ENCODE results near the gene MAPKAP1.
"Not testable (repeated sequence)": the region's sequence is repeated elsewhere in the genome, so short reads cannot be mapped to it uniquely, and the experiment has no call there.

MAPKAP1 gene

DNA sequence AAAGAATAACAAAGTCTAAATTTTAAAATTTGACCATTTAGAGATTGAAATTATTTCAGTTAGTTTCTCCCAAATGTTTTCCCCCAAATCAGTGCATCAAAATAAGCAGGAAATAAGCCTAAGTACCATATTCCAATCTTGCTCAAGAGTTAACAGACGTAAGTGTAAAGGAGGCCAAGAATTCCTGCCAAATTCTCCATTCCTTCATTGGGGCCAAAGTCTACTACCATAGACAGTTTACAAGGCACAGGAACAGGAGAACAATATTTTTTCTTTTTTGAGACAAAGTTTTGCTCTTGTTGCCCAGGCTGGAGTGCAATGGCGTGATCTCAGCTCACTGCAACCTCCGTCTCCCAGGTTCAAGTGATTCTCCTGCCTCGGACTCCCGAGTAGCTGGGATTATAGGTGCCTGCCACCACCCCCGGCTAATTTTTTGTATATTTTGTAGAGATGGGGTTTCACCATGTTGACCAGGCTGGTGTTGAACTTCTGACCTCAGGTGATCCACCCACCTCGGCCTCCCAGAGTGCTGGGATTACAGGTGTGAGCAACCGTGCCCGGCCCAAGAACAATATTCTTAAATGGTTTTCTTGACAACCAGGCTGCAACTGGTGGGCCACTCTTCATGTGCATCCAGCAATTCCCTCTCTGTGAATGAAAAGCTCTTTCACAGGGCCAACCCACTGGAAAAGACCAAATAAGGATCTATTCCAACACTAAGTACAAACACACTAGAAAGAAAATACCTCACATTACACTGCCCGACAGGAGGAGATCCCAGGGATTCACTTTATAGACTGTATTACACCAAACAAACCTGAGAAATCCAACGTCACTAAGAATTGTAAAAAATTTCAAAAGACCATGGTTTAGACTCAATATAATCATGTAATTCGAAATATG is 127.7 kb downstream of the MAPKAP1 start:
- Histone ChIP-seq H3K9me2 (replicated peaks; ENCODE audit: insufficient read depth, low read length) (no peaks in the 10 kb centered on the region), H3K9me3 (ENCODE audit: insufficient read depth, low read length) (peaks cover 4% of the 10 kb centered on the region; the same call in 1 of the 2 replicates), H3F3A (ENCODE audit: insufficient read depth) (peaks cover 4% of the 10 kb centered on the region; the same call in 1 of the 2 replicates), H2AFZ (ENCODE audit: low read depth, low read length, severe bottlenecking) (no peak overlapping the region), H3K36me3 (ENCODE audit: low read length) (peaks cover 5% of the 10 kb centered on the region; the same call in 1 of the 2 replicates), H3K4me3 (ENCODE audit: insufficient read depth, low read length, poor library complexity, severe bottlenecking) (no peak overlapping the region), H3K79me2 (ENCODE audit: insufficient read depth, low read length) (no peaks in the 10 kb centered on the region), H3K9ac (ENCODE audit: low read length) (no peak overlapping the region), H3K4me2 (ENCODE audit: low read depth, low read length, poor library complexity, severe bottlenecking) (no peak overlapping the region), H3K27ac (ENCODE audit: low read depth, low read length) (no peak overlapping the region), H3K27me3 (ENCODE audit: low read length) (no peaks in the 10 kb centered on the region), H4K20me1 (ENCODE audit: low read depth, low read length) (no peaks in the 10 kb centered on the region)
- TF ChIP-seq, protein P1, sequence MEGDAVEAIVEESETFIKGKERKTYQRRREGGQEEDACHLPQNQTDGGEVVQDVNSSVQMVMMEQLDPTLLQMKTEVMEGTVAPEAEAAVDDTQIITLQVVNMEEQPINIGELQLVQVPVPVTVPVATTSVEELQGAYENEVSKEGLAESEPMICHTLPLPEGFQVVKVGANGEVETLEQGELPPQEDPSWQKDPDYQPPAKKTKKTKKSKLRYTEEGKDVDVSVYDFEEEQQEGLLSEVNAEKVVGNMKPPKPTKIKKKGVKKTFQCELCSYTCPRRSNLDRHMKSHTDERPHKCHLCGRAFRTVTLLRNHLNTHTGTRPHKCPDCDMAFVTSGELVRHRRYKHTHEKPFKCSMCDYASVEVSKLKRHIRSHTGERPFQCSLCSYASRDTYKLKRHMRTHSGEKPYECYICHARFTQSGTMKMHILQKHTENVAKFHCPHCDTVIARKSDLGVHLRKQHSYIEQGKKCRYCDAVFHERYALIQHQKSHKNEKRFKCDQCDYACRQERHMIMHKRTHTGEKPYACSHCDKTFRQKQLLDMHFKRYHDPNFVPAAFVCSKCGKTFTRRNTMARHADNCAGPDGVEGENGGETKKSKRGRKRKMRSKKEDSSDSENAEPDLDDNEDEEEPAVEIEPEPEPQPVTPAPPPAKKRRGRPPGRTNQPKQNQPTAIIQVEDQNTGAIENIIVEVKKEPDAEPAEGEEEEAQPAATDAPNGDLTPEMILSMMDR (IDR thresholded peaks at IDR 0.05; ENCODE audit: insufficient read depth, low read length, poor library complexity, severe bottlenecking), result no peak

- Histone ChIP-seq H3K27ac (ENCODE audit: low read depth, low read length) (no peak overlapping the region), H3K9me3 (ENCODE audit: insufficient read depth, low read length) (peaks cover 16% of the 10 kb centered on the region; the same call in 1 of the 2 replicates), H4K20me1 (ENCODE audit: low read depth, low read length) (no peaks in the 10 kb centered on the region), H2AFZ (ENCODE audit: low read depth, low read length, severe bottlenecking) (no peak overlapping the region), H3K4me2 (ENCODE audit: low read depth, low read length, poor library complexity, severe bottlenecking) (no peak overlapping the region), H3K4me3 (ENCODE audit: insufficient read depth, low read length, poor library complexity, severe bottlenecking) (no peak overlapping the region), H3K79me2 (ENCODE audit: insufficient read depth, low read length) (no peaks in the 10 kb centered on the region), H3F3A (ENCODE audit: insufficient read depth) (no peaks in the 10 kb centered on the region), H3K9ac (ENCODE audit: low read length) (no peak overlapping the region), H3K36me3 (ENCODE audit: low read length) (peaks cover 12% of the 10 kb centered on the region; the same call in 1 of the 2 replicates), H3K9me2 (replicated peaks; ENCODE audit: insufficient read depth, low read length) (no peaks in the 10 kb centered on the region), H3K27me3 (ENCODE audit: low read length) (no peaks in the 10 kb centered on the region)
- no peak for TF ChIP-seq EZH2phosphoT487 (conservative IDR thresholded peaks at IDR 0.05; ENCODE audit: low read length)
- TF ChIP-seq, protein P1 (IDR thresholded peaks at IDR 0.05; ENCODE audit: insufficient read depth, low read length, poor library complexity, severe bottlenecking), result no peak
Measured at GRCh38 chr9:125574126-125574877, 132.7 kb downstream of the MAPKAP1 start.

GRCh38 chr9:125572461-125572860 is 134.5 kb downstream of the MAPKAP1 start:
- H3F3A ChIP-seq (ENCODE audit: insufficient read depth); H3K4me2 ChIP-seq (ENCODE audit: low read depth, low read length, poor library complexity, severe bottlenecking); H2AFZ ChIP-seq (ENCODE audit: low read depth, low read length, severe bottlenecking); H3K9me2 ChIP-seq (replicated peaks; ENCODE audit: insufficient read depth, low read length); H3K79me2 ChIP-seq (ENCODE audit: insufficient read depth, low read length); H3K9ac ChIP-seq (ENCODE audit: low read length); H3K4me3 ChIP-seq (ENCODE audit: insufficient read depth, low read length, poor library complexity, severe bottlenecking); H4K20me1 ChIP-seq (ENCODE audit: low read depth, low read length); H3K27ac ChIP-seq (ENCODE audit: low read depth, low read length); H3K27me3 ChIP-seq (ENCODE audit: low read length): not testable (repeated sequence)
- Histone ChIP-seq H3K36me3 (ENCODE audit: low read length) (peaks cover 12% of the 10 kb centered on the region; the same call in 1 of the 2 replicates), H3K9me3 (ENCODE audit: insufficient read depth, low read length) (peaks cover 16% of the 10 kb centered on the region; the same call in 1 of the 2 replicates)

DNA sequence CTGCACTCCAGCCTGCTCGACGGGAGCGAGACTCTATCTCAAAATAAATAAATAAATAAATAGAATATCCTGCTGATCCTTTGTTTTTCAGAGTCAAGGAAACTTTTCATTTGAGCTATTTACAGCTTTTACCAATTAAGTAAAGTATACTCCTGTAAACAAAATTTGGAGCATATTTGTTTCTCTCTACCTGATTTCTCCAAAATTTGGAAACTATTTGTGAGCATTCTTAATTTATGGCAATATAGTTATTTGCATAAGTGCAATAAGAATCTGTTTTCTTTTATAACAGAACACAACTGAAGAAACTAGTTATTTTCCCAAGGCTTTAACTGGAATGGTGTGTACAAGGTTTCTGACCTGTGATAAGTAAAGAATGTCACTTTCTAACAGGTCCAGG is 135.2 kb downstream of the MAPKAP1 start:
- not testable (repeated sequence) for H3K4me2 ChIP-seq (ENCODE audit: low read depth, low read length, poor library complexity, severe bottlenecking); H3K79me2 ChIP-seq (ENCODE audit: insufficient read depth, low read length); H3K9me2 ChIP-seq (replicated peaks; ENCODE audit: insufficient read depth, low read length); H3K27ac ChIP-seq (ENCODE audit: low read depth, low read length); H3K9ac ChIP-seq (ENCODE audit: low read length); H4K20me1 ChIP-seq (ENCODE audit: low read depth, low read length); H3K27me3 ChIP-seq (ENCODE audit: low read length); H2AFZ ChIP-seq (ENCODE audit: low read depth, low read length, severe bottlenecking); H3K4me3 ChIP-seq (ENCODE audit: insufficient read depth, low read length, poor library complexity, severe bottlenecking); H3F3A ChIP-seq (ENCODE audit: insufficient read depth)
- H3K36me3 ChIP-seq (ENCODE audit: low read length), result peaks cover 12% of the 10 kb centered on the region; the same call in 1 of the 2 replicates
- peaks cover 16% of the 10 kb centered on the region; the same call in 1 of the 2 replicates for H3K9me3 ChIP-seq (ENCODE audit: insufficient read depth, low read length)
